Measurements from ENCODE around the gene PCMTD2.
"Not testable (repeated sequence)": the region's sequence is repeated elsewhere in the genome, so short reads cannot be mapped to it uniquely, and the experiment has no call there.

The PCMTD2 gene

DNA sequence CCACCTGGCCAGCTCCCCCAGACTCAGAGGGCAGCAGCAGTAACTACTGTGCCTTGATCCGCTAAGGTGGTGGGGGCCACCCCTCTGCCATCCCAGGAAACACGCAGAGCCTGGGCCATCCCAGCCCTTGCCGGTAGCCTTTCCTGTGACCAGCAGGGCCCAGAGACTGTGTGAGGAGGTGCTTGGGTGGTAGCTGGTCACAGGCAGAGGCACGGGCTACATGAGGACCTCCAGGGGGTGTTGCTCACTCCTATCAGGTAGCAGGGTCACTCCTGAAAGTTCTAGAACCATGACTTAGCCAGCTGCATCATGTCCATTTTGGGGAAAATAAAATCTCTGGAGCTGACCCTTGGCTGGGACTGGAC, 22.8 kb downstream of the PCMTD2 start:
- Histone ChIP-seq H3K27ac (no peak overlapping the region), H3K4me3 (ENCODE audit: low read depth, low read length) (no peak overlapping the region), H3K36me3 (replicated peaks) (no peaks in the 10 kb centered on the region), H3K27me3 (replicated peaks) (no peaks in the 10 kb centered on the region)
- DNase-seq, result no peak
- in situ Hi-C loops (cut with HindIII; ENCODE audit: low pct_ligation_motif_present, low sequenced_read_pairs), result no loop called here
- TF ChIP-seq, protein P1, sequence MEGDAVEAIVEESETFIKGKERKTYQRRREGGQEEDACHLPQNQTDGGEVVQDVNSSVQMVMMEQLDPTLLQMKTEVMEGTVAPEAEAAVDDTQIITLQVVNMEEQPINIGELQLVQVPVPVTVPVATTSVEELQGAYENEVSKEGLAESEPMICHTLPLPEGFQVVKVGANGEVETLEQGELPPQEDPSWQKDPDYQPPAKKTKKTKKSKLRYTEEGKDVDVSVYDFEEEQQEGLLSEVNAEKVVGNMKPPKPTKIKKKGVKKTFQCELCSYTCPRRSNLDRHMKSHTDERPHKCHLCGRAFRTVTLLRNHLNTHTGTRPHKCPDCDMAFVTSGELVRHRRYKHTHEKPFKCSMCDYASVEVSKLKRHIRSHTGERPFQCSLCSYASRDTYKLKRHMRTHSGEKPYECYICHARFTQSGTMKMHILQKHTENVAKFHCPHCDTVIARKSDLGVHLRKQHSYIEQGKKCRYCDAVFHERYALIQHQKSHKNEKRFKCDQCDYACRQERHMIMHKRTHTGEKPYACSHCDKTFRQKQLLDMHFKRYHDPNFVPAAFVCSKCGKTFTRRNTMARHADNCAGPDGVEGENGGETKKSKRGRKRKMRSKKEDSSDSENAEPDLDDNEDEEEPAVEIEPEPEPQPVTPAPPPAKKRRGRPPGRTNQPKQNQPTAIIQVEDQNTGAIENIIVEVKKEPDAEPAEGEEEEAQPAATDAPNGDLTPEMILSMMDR (IDR thresholded peaks at IDR 0.05; ENCODE audit: low read depth, low read length, missing control alignments), result no peak

DNA sequence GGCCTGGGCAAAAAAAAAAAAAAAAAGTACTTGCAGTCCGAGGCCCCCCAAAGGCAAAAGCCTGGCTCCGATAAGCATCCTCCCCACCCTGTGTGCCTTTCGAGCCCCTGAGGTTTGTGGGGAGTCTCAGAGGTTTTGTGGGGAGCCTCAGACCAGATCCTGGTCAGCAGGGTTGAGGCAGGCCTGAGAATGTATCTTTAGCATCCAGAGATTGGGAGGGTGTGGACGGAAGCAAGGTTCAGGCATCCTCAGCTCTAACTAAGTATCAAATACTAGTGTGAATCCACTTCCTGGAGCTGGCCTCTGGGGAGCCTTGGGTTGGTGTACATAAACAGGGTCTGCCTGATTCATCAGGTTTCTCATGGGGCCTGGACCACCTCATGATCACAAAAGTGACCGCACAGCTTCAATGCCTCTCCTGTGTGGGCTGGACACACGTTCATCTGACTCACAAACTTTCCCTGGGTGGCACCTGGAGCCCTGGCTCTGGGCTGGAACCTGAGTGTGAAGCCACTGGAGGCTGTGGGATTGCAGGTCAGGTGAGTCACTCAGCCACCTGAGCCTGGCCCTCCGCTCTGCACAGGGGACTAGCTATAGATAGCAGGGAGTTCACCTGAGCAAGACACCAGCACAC, 24.4 kb downstream of the PCMTD2 start:
- no peak for DNase-seq
- H3K4me3 ChIP-seq (ENCODE audit: low read depth, low read length), result no peak overlapping the region
- H3K27ac ChIP-seq, result no peak overlapping the region
- in situ Hi-C loops (cut with HindIII; ENCODE audit: low pct_ligation_motif_present, low sequenced_read_pairs), result no loop called here
- no peaks in the 10 kb centered on the region for H3K36me3 ChIP-seq (replicated peaks)
- H3K27me3 ChIP-seq (replicated peaks), result no peaks in the 10 kb centered on the region
- TF ChIP-seq, protein P1 (IDR thresholded peaks at IDR 0.05; ENCODE audit: low read depth, low read length, missing control alignments), result no peak

DNA sequence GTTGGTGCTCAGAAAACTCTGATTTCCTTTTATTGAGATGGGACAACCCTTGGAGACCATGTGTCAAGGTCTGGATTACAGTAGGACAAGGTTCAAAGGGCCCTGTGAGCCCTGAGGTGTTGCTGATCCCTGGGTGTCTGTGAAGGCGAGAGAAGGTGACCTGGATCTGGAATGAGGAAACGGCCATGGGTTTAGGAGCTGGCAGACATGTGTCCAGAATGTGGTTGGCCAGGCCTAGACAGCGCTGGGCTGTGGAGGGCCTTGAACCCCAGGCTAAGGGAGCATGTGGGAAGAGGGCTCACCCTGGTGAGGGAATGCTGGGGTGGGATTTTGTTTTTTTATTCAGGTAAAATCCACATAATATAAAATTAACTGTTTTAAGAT, 24.9 kb downstream of the PCMTD2 start:
- Histone ChIP-seq H3K4me3 (ENCODE audit: low read depth, low read length) (no peak overlapping the region), H3K27ac (no peak overlapping the region), H3K27me3 (replicated peaks) (no peaks in the 10 kb centered on the region), H3K36me3 (replicated peaks) (no peaks in the 10 kb centered on the region)
- TF ChIP-seq, protein P1 (IDR thresholded peaks at IDR 0.05; ENCODE audit: low read depth, low read length, missing control alignments), result no peak
- no peak for DNase-seq
- in situ Hi-C loops (cut with HindIII; ENCODE audit: low pct_ligation_motif_present, low sequenced_read_pairs), result no loop called here

DNA sequence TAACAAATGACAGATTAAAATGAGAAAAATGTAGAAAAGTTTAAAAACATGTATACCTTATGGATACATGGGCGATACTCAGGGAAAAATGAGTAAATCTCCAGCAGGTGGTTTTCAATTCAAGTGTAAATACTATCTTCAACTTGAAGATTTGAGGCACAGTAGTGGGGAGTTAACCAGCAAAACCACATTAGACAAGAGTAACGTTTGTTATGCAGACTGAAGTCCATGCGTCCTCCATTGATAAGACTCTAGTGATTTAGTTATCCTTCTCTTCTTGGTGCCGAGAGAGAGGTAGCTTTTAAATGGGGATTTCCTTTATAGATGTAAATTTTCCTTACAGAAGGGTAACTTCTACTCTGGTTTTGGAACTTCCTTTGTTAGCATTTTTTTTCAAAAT, 28.1 kb downstream of the PCMTD2 start:
- Histone ChIP-seq H3K27ac (no peak overlapping the region), H3K4me3 (ENCODE audit: low read depth, low read length) (no peak overlapping the region), H3K36me3 (replicated peaks) (no peaks in the 10 kb centered on the region), H3K27me3 (replicated peaks) (no peaks in the 10 kb centered on the region)
- TF ChIP-seq, protein P1 (IDR thresholded peaks at IDR 0.05; ENCODE audit: low read depth, low read length, missing control alignments), result no peak
- in situ Hi-C loops (cut with HindIII; ENCODE audit: low pct_ligation_motif_present, low sequenced_read_pairs), result no loop called here
- no peak for DNase-seq

DNA sequence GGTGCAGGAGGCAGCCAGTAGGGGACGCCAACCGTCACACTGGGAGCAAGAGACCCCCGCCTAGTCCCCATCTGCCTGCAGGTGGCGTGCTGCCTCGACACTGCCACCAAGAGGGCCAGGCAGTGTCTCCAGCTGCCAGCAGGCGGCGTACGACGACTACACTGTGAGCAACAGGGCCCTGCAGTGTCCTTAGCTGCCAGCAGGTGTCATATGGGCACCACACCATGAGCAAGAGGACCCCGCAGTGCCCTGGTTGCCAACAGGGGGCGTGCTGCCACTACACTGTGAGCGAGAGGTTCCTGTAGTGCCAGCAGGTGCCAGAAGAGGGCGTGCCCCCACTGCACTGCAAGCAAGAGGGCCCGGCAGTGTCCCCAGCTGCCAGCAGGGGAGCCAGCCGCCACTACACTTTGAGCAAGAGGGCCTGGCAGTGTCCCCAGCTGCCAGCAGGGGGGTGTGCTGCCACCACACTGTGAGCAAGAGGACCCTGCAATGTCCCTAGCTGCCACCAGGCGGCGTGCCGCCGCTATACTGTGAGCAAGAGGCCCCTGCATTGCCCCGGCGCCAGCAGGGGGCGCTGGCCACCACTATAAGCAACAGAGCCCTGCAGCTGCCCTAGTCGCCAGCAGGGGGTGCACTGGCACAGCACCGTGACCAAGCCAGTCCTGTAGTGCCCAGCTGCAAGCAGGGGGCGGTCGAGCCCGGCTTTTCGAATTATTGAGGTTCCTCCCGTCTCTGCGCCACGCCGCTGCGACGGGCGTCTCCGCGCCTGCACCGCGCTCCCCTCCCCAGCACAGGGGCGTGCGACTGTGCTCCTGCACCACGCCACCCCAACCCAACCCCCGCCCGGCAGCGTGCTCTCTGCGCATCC, 30.3 kb downstream of the PCMTD2 start:
- H3K27ac ChIP-seq; H3K27me3 ChIP-seq (replicated peaks); in situ Hi-C loops (cut with HindIII; ENCODE audit: low pct_ligation_motif_present, low sequenced_read_pairs); H3K36me3 ChIP-seq (replicated peaks); H3K4me3 ChIP-seq (ENCODE audit: low read depth, low read length): not testable (repeated sequence)
- DNase-seq, result peak; percentile 71
- TF ChIP-seq, protein P1 (IDR thresholded peaks at IDR 0.05; ENCODE audit: low read depth, low read length, missing control alignments), result peak; percentile 77

DNA sequence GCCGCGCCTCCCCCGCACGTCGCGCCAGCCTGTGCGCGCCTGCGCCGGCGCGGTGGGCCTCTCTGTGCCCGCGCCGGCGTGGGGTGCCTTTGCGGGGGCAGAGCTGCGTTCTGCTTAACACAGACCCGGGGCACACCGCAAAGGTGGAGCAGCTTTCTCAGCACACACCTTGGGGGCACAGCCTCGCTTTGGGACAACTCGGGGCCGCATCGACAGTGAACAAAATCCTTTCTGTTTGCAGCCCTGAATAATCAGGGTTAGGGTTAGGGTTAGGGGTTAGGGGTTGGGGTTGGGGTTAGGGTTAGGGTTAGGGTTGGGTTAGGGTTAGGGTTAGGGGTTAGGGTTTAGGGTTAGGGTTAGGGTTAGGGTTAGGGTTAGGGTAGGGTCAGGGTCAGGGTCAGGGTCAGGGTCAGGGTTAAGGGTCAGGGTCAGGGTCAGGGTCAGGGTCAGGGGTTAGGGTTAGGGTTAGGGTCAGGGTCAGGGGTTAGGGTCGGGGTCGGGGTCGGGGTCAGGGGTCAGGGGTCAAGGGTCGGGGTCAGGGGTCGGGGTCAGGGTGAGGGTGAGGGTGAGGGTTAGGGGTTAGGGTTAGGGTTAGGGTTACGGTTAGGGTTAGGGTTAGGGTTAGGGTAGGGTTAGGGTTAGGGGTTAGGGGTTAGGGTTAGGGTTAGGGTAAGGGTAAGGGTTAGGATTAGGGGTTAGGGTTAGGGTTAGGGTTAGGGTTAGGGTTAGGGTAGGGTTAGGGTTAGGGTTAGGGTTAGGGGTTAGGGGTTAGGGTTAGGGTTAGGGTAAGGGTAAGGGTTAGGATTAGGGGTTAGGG, 31.1 kb downstream of the PCMTD2 start:
- H3K27me3 ChIP-seq (replicated peaks); DNase-seq; in situ Hi-C loops (cut with HindIII; ENCODE audit: low pct_ligation_motif_present, low sequenced_read_pairs); H3K27ac ChIP-seq; H3K36me3 ChIP-seq (replicated peaks); H3K4me3 ChIP-seq (ENCODE audit: low read depth, low read length): not testable (repeated sequence)

DNA sequence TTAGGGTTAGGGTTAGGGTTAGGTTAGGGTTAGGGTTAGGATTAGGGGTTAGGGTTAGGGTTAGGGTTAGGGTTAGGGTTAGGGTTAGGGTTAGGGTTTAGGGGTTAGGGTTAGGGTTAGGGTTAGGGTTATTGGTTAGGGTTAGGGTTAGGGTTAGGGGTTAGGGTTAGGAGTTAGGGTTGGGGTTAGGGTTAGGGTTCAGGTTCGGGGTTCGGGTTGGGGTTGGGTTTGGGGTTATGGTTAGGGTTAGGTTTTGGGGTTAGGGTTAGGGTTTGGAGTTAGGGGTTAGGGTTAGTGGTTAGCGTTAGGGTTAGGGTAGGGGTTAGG, 31.7 kb downstream of the PCMTD2 start:
- H3K27ac ChIP-seq; H3K36me3 ChIP-seq (replicated peaks); in situ Hi-C loops (cut with HindIII; ENCODE audit: low pct_ligation_motif_present, low sequenced_read_pairs); DNase-seq; H3K4me3 ChIP-seq (ENCODE audit: low read depth, low read length); H3K27me3 ChIP-seq (replicated peaks): not testable (repeated sequence)

DNA sequence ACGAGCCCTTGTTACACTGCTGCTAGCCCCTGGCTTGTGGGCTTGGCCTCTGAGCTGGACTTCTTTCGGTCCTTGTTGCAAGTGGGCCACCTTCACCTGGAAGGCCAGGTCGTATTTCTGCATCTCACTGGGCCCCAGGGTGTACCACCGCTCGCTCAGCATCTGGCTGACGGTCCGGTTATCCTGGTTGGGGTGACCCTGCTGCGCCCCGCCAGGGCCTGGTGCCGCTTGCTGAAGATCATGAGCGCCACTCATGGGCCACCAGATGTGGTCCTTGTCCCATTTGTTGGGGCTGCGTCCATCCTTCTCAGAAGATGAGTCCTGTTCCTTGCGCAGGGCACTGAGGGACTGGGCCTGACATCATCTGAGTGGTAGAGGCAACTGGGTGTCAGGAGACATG, 36.6 kb downstream of the PCMTD2 start:
- H3K4me3 ChIP-seq (ENCODE audit: low read depth, low read length); H3K27me3 ChIP-seq (replicated peaks); H3K36me3 ChIP-seq (replicated peaks); in situ Hi-C loops (cut with HindIII; ENCODE audit: low pct_ligation_motif_present, low sequenced_read_pairs); DNase-seq; H3K27ac ChIP-seq: not testable (repeated sequence)

DNA sequence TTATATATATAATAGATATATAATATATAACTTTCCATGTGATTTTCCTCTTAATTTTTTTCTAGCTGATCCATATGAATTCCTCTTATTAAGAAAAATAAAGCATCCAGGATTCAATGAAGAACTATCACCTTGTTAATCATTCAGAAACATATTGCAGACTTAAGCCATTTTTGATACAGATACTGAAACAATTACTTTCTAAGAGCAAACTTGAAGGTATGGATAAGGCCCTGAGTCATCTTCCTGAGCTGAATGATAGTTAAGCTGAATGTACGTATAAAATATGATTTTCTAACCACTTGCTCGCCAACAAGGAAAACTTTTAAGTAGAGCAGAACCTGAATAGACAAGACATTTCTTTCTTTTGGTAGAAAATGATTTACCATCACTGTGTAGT, 47.5 kb downstream of the PCMTD2 start:
- H3K4me3 ChIP-seq (ENCODE audit: low read depth, low read length); H3K36me3 ChIP-seq (replicated peaks); H3K27ac ChIP-seq; DNase-seq; in situ Hi-C loops (cut with HindIII; ENCODE audit: low pct_ligation_motif_present, low sequenced_read_pairs); H3K27me3 ChIP-seq (replicated peaks): not testable (repeated sequence)
